NB4 (cell line): Measurements from ENCODE around the gene RIC8B.

Experiments used
- POLR2A ChIP-seq: IDR thresholded peaks from 2 replicates; pipeline ENCODE4 v1.6.1; 2011; ENCODE audit warnings: mild to moderate bottlenecking; ENCODE audit not compliant: insufficient read length; ENCODE audit errors: extremely low read depth
- TF ChIP-seq, protein P1 (sequence below): IDR thresholded peaks from one replicate; pipeline ENCODE4 v1.5.1; 2012; ENCODE audit warnings: low read depth, low read length
- TF ChIP-seq, protein P2 (sequence below): IDR thresholded peaks from 2 replicates; pipeline ENCODE4 v1.6.1; 2011; ENCODE audit warnings: low read depth, low read length

GRCh38 chr12:106744600-106744999 is 29.9 kb upstream of the RIC8B start:
- no peak for TF ChIP-seq POLR2A
- TF ChIP-seq, protein P1, sequence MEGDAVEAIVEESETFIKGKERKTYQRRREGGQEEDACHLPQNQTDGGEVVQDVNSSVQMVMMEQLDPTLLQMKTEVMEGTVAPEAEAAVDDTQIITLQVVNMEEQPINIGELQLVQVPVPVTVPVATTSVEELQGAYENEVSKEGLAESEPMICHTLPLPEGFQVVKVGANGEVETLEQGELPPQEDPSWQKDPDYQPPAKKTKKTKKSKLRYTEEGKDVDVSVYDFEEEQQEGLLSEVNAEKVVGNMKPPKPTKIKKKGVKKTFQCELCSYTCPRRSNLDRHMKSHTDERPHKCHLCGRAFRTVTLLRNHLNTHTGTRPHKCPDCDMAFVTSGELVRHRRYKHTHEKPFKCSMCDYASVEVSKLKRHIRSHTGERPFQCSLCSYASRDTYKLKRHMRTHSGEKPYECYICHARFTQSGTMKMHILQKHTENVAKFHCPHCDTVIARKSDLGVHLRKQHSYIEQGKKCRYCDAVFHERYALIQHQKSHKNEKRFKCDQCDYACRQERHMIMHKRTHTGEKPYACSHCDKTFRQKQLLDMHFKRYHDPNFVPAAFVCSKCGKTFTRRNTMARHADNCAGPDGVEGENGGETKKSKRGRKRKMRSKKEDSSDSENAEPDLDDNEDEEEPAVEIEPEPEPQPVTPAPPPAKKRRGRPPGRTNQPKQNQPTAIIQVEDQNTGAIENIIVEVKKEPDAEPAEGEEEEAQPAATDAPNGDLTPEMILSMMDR: no peak
- TF ChIP-seq, protein P2, sequence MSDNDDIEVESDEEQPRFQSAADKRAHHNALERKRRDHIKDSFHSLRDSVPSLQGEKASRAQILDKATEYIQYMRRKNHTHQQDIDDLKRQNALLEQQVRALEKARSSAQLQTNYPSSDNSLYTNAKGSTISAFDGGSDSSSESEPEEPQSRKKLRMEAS: no peak
